Smooth muscle cell (in vitro differentiated cells): ENCODE results near the gene PELI1. TPM values are rescaled to one million over a fixed set of nuclear protein-coding genes. Genes with fewer than 3 reads are reported as not detected.

Source experiments
- DNase-seq: peaks from one replicate; lab custom pipeline; 2025; ENCODE audit not compliant: unreplicated experiment; lab: John Stamatoyannopoulos, UW
- H2AFZ ChIP-seq: fragments of 200-600 bp; sonication (generic); 2 replicates; pipeline ENCODE4 v1.6.0; 2016; ENCODE audit warnings: antibody characterized with exemption, low read depth, mild to moderate bottlenecking
- H3F3A ChIP-seq: fragments of 200-600 bp; sonication (generic); 2 replicates; pipeline ENCODE4 v1.6.0; 2017; ENCODE audit warnings: antibody characterized with exemption, low read depth
- H3K27ac ChIP-seq: fragments of 200-600 bp; sonication (generic); 2 replicates; pipeline ENCODE4 v1.5.1; 2016; ENCODE audit warnings: low read depth, mild to moderate bottlenecking
- H3K27me3 ChIP-seq: fragments of 200-600 bp; sonication (generic); 2 replicates; pipeline ENCODE4 v1.6.1; 2016; ENCODE audit warnings: low read depth, mild to moderate bottlenecking
- H3K36me3 ChIP-seq: fragments of 200-600 bp; sonication (generic); 2 replicates; pipeline ENCODE4 v1.5.1; 2016; ENCODE audit warnings: low read depth
- H3K4me1 ChIP-seq: fragments of 200-600 bp; sonication (generic); 2 replicates; pipeline ENCODE4 v1.5.1; 2016; ENCODE audit warnings: low read depth
- H3K4me2 ChIP-seq: fragments of 200-600 bp; sonication (generic); 2 replicates; pipeline ENCODE4 v1.6.0; 2016; ENCODE audit warnings: mild to moderate bottlenecking
- H3K4me3 ChIP-seq: fragments of 200-600 bp; sonication (generic); 2 replicates; pipeline ENCODE4 v1.5.1; 2016; ENCODE audit warnings: mild to moderate bottlenecking
- H3K79me2 ChIP-seq: fragments of 200-600 bp; sonication (generic); 2 replicates; pipeline ENCODE4 v1.6.0; 2016; ENCODE audit warnings: low read depth, mild to moderate bottlenecking
- H3K9ac ChIP-seq: fragments of 200-600 bp; sonication (generic); 2 replicates; pipeline ENCODE4 v1.6.0; 2016; ENCODE audit warnings: low read depth
- H3K9me3 ChIP-seq: fragments of 200-600 bp; sonication (generic); replicated peaks from 2 replicates; pipeline ENCODE4 v1.5.1; 2016; ENCODE audit warnings: low read depth
- H4K20me1 ChIP-seq: fragments of 200-600 bp; sonication (generic); 2 replicates; pipeline ENCODE4 v1.6.0; 2016; ENCODE audit warnings: low read depth
- WGBS: methylation state at CpG from one replicate; pipeline ENCODE4 v1.1.7; 2016; ENCODE audit warnings: low lambda C conversion rate; 5-methylcytosine and 5-hydroxymethylcytosine counted together
- polyA plus RNA-seq: library from polyadenylated mRNA; unstranded; fragments of >200 nt; fragmentation: Nextera tagmentation; extraction: Ambion mirVana; gene quantifications from 2 replicates; pipeline ENCODE4 v1.2.1, GENCODE V29; 2016
- total RNA-seq: library from RNA; depleted of rRNA; stranded (reverse); fragments of >200 nt; gene quantifications from 2 replicates; pipeline ENCODE4 v1.2.3, GENCODE V29; 2014
- TF ChIP-seq, protein P1 (sequence below): fragments of 200-600 bp; sonication (generic); IDR thresholded peaks from 2 replicates; pipeline ENCODE4 v1.5.1; 2017; ENCODE audit warnings: borderline replicate concordance, mild to moderate bottlenecking, antibody characterized with exemption; ENCODE audit not compliant: insufficient read depth, poor library complexity, severe bottlenecking

The PELI1 gene
- total and polyA plus RNA-seq, 2 experiments from 2014 or later = 16.2 to 61.0 TPM

DNA sequence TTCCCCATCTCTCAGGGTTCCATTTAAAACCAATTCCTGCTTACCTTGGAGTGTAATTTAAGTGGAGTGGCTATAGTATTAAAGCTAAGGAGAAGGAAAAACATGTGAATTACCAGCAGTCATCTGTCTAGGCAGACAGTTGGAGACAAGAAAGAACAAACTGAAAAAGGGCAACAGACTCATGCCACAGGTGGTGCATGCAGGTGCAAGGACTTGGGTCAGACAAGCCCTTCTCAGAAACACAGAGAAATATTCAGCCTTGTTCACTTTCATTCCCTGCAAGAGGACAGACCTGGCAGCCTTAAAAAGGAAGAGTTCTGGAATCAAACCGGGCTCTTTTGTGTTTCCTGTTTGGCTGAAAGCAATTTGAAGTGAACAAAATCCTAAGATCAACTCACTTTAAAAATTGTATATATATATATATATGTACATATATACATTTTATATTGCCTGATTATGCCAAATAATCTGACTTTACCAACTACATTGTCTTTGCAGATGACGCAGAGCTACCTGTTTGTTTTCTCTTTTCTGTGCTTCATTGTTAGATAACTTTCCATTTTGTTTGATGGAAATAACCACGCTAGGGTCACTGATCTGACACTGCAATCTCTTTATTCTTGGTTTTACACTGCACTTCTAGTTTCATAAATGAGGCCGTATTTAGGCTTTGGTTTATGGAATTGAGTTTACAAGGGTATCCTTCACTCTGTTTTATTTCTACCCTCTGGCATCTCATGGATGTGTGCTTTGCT is 89.9 kb downstream of the PELI1 start:
- H3K27ac ChIP-seq = no peak overlapping the region
- no peaks in the 10 kb centered on the region for H3K36me3 ChIP-seq
- no peak for DNase-seq
- no peaks in the 10 kb centered on the region for H3K79me2 ChIP-seq
- H3K4me3 ChIP-seq = no peak overlapping the region
- H2AFZ ChIP-seq = no peak overlapping the region
- 84% methylated on average over 4 of the region's 4 CpGs for WGBS
- TF ChIP-seq, protein P1, sequence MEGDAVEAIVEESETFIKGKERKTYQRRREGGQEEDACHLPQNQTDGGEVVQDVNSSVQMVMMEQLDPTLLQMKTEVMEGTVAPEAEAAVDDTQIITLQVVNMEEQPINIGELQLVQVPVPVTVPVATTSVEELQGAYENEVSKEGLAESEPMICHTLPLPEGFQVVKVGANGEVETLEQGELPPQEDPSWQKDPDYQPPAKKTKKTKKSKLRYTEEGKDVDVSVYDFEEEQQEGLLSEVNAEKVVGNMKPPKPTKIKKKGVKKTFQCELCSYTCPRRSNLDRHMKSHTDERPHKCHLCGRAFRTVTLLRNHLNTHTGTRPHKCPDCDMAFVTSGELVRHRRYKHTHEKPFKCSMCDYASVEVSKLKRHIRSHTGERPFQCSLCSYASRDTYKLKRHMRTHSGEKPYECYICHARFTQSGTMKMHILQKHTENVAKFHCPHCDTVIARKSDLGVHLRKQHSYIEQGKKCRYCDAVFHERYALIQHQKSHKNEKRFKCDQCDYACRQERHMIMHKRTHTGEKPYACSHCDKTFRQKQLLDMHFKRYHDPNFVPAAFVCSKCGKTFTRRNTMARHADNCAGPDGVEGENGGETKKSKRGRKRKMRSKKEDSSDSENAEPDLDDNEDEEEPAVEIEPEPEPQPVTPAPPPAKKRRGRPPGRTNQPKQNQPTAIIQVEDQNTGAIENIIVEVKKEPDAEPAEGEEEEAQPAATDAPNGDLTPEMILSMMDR = no peak
- no peaks in the 10 kb centered on the region for H4K20me1 ChIP-seq
- no peak overlapping the region for H3K4me2 ChIP-seq
- peaks cover 12% of the 10 kb centered on the region for H3K4me1 ChIP-seq
- H3K9ac ChIP-seq = no peak overlapping the region
- H3K27me3 ChIP-seq = no peaks in the 10 kb centered on the region
- no peaks in the 10 kb centered on the region for H3F3A ChIP-seq
- H3K9me3 ChIP-seq = no peaks in the 10 kb centered on the region

DNA sequence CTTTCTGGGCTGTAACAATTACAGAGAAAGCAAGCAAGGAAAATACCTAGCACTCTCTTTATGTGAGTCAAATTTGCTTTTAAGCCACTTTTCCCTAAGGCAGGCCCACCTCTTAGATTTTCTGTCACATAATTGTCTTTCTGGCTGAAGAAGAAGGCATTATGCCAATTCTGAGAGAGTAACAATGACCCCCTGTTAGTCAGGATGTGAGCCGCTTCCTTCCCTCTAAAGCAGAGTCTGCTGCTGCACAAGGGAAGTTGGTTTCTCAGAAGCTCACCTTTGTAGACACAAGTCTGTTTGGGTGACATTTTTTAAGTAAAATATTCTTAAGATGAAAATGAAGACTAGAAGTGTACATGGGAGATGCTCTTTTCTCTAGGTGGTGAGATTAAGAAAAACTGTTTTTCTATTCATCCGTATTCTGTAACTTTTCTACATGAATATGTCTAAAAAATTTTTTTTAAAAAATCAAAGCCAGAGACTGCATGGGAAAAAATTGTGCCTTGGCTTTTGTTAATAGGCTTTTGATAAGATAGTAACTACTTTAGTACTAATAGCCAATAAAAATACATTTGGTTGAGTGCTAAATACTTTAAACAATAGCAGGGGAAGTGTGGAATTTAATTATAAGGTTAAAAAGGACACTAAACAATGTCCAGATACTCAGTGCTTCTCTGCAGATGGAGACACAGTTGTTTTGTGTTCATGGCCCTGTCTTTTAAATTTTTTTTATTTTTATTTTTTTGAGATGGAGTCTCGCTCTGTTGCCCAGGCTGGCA is 91.6 kb downstream of the PELI1 start:
- H3K4me1 ChIP-seq = peaks cover 12% of the 10 kb centered on the region
- TF ChIP-seq, protein P1 = no peak
- H3F3A ChIP-seq = no peaks in the 10 kb centered on the region
- whole genome bisulfite sequencing = 95% methylated on average over 3 of the region's 3 CpGs
- no peaks in the 10 kb centered on the region for H3K36me3 ChIP-seq
- H4K20me1 ChIP-seq = no peaks in the 10 kb centered on the region
- no peak overlapping the region for H3K4me2 ChIP-seq
- no peak for DNase-seq
- no peak overlapping the region for H3K9ac ChIP-seq
- no peak overlapping the region for H3K27ac ChIP-seq
- H3K27me3 ChIP-seq = no peaks in the 10 kb centered on the region
- no peak overlapping the region for H3K4me3 ChIP-seq
- H2AFZ ChIP-seq = no peak overlapping the region
- no peaks in the 10 kb centered on the region for H3K9me3 ChIP-seq
- H3K79me2 ChIP-seq = no peaks in the 10 kb centered on the region

DNA sequence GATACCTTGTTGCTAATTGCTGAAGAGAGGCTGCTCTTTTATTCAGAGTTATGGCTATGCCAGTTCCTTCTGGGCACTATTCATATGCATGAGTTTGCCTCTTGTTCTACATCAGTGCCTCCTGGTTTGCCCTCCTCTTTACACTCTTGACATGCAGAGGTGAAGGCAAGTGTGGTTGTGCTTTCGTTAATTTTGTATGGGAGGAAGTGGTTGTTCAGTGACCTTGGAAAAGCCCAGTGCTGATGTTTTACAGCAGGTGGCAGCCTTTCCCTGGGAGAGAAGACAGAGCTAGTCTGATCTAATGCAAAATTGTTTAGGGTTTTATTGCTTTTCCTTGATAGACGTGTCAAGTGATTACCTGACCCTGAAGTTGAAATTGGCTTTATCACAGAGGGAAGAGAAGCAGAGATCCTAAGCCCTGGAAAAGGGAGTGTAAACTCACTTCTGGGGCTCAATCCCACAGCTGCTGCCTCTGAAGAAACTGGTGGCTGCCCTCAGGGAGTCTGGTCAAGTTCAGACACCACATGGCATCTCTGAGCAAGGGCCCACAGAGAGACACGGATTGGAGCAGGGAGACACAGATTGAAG is 94.5 kb downstream of the PELI1 start:
- DNase-seq = no peak
- H2AFZ ChIP-seq = no peak overlapping the region
- H3K4me2 ChIP-seq = peak overlapping the region; percentile 4
- no peak overlapping the region for H3K9ac ChIP-seq
- H3K9me3 ChIP-seq = no peaks in the 10 kb centered on the region
- H3K27ac ChIP-seq = no peak overlapping the region
- H3F3A ChIP-seq = no peaks in the 10 kb centered on the region
- 13% methylated on average over 3 of the region's 3 CpGs for WGBS
- no peak overlapping the region for H3K4me3 ChIP-seq
- peaks cover 12% of the 10 kb centered on the region for H3K4me1 ChIP-seq
- no peaks in the 10 kb centered on the region for H3K27me3 ChIP-seq
- H3K36me3 ChIP-seq = no peaks in the 10 kb centered on the region
- H3K79me2 ChIP-seq = no peaks in the 10 kb centered on the region
- TF ChIP-seq, protein P1 = peak; percentile 78
- no peaks in the 10 kb centered on the region for H4K20me1 ChIP-seq
